Memory B cell (primary cell): Measurements from ENCODE around the gene LRMDA.

Experiments
- ATAC-seq: fragments of 150-1000 bp; cut with Tn5 transposase; 2 replicates; pipeline ENCODE4 v1.10.0; 2021; ENCODE audit warnings: low read depth, mild to moderate bottlenecking, moderate library complexity
- DNase-seq, 2 donors: peaks; one replicate each; pipeline ENCODE4 v3.0.0; 2022; ENCODE audit warnings: low spot score in 2 of 2
- H3K27ac Mint-ChIP-seq: one replicate; pipeline ENCODE4 v1.8.0; 2022; ENCODE audit warnings: mild to moderate bottlenecking, moderate library complexity, mixed read lengths
- H3K27me3 Mint-ChIP-seq: one replicate; pipeline ENCODE4 v1.8.0; 2022; ENCODE audit warnings: mixed read lengths
- H3K36me3 Mint-ChIP-seq: one replicate; pipeline ENCODE4 v1.8.0; 2022; ENCODE audit warnings: mild to moderate bottlenecking, mixed read lengths
- H3K4me1 Mint-ChIP-seq: one replicate; pipeline ENCODE4 v1.8.0; 2022; ENCODE audit warnings: mixed read lengths
- H3K4me3 Mint-ChIP-seq: one replicate; pipeline ENCODE4 v1.8.0; 2022; ENCODE audit warnings: mild to moderate bottlenecking, moderate library complexity, mixed read lengths
- H3K9me3 Mint-ChIP-seq: one replicate; pipeline ENCODE4 v1.8.0; 2022; ENCODE audit warnings: mixed read lengths

Gene LRMDA

DNA sequence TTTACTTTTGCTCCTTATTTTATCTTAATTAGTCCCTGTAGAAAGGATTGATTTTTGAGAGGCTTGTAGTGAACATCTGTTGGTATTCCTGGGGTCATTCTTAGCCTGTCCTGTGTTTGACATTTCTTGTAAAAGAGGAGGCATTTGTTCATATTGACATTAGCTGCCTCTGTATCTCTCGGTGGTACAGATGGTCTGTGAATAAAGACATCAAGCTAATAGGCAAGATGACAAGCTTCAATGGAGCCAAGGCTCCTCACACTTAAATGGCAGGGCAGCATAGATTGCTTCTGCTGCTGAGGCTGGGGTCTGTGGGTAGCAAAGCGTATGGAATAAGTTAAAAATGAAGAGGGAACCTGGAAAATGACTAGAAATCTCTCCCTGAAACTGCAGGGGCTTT lies 687.6 kb downstream of the LRMDA start:
- H3K4me3 Mint-ChIP-seq, result no peak overlapping the region
- H3K9me3 Mint-ChIP-seq, result peaks cover 4% of the 10 kb centered on the region
- H3K27me3 Mint-ChIP-seq, result no peaks in the 10 kb centered on the region
- no peak for DNase-seq
- no peak overlapping the region for H3K27ac Mint-ChIP-seq
- H3K4me1 Mint-ChIP-seq, result no peaks in the 10 kb centered on the region
- no peak for ATAC-seq
- H3K36me3 Mint-ChIP-seq, result no peaks in the 10 kb centered on the region

DNA sequence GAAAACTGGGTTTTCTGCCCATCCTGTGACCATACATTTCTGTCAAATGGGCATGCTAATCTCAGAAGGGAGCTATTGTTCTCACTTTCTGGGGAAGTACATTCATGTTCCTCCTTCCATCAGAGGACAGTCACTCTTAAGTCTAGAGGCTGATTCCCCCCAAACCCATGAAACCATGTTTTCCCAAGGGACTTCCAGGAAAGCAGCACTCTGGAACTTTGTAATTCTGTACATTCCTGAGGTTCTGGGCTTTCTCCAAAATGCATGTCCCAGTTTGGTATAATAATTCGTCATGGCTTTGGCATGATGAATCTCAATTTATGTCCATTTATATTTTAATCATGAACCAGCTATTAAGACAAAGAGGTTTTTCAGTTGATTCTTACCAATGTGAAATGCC lies 688.1 kb downstream of the LRMDA start:
- H3K4me3 Mint-ChIP-seq, result no peak overlapping the region
- no peaks in the 10 kb centered on the region for H3K36me3 Mint-ChIP-seq
- no peak overlapping the region for H3K27ac Mint-ChIP-seq
- H3K4me1 Mint-ChIP-seq, result no peaks in the 10 kb centered on the region
- DNase-seq, result no peak
- ATAC-seq, result no peak
- peaks cover 4% of the 10 kb centered on the region for H3K9me3 Mint-ChIP-seq
- no peaks in the 10 kb centered on the region for H3K27me3 Mint-ChIP-seq

DNA sequence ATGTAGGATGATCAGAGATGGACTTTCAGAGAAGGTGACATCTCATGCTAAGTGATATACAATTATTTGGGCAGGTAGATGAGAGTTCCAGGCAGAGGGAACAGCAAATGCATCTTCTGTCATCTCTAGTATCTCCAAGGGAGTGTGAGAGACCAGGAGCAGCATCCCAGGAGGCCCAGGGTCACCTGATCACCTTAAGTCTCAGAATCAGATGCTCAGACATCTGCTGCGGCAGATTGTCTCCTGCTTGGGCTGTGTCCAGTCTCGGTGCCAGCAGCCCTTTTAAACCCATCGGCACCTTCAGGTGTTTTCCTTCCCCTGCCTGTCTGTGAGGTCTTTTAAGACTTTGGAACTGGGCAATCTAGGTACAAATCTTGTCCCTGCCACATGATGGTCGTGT lies 690.6 kb downstream of the LRMDA start:
- H3K27me3 Mint-ChIP-seq, result no peaks in the 10 kb centered on the region
- H3K9me3 Mint-ChIP-seq, result peaks cover 4% of the 10 kb centered on the region
- no peak overlapping the region for H3K27ac Mint-ChIP-seq
- ATAC-seq (no peak), DNase-seq (no peak)
- H3K4me3 Mint-ChIP-seq, result no peak overlapping the region
- H3K4me1 Mint-ChIP-seq, result no peaks in the 10 kb centered on the region
- no peaks in the 10 kb centered on the region for H3K36me3 Mint-ChIP-seq

DNA sequence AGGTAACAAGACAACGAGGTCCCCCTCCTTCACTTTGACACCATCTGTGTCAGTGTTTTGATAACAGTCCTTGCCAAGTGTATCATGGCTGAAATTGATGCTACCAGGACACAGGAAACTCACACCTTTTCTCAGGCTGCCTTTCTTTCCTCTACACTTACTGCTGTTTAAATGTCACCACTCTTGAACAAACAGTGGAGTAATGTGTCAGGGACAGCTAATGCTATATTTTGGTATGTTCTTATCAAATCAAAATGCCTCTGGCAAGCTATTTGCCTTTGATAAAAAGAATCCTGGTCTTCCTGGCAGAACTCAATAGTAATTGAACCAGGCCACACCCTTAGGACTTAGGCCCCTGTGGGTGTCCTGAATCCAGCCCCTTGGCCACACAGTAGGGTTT lies 692.9 kb downstream of the LRMDA start:
- no peaks in the 10 kb centered on the region for H3K27me3 Mint-ChIP-seq
- no peak overlapping the region for H3K4me3 Mint-ChIP-seq
- no peaks in the 10 kb centered on the region for H3K36me3 Mint-ChIP-seq
- H3K9me3 Mint-ChIP-seq, result peaks cover 4% of the 10 kb centered on the region
- H3K4me1 Mint-ChIP-seq, result no peaks in the 10 kb centered on the region
- ATAC-seq (no peak), DNase-seq (no peak)
- no peak overlapping the region for H3K27ac Mint-ChIP-seq

DNA sequence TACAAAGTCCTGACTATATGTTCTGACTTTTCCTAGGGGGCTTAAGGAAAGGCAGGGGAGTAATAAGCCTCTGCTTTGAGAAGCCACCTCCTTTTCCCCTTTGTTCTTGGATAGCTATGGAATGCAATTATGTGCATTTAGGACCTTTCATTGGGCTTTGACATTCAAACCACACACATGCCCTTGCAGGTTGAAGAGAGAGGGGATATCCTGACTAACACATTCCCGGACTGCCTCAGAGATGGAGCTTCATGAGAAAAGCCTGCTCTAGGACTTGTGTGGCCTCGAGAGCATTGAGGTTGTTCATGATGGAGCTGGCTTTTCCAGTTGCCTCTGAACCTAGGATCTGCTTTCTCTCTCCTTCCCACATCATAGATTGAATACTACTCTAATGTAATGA lies 694.5 kb downstream of the LRMDA start:
- Mint-ChIP-seq H3K9me3 (peaks cover 4% of the 10 kb centered on the region), H3K4me3 (no peak overlapping the region), H3K36me3 (no peaks in the 10 kb centered on the region), H3K27me3 (peaks cover 2% of the 10 kb centered on the region), H3K4me1 (no peaks in the 10 kb centered on the region), H3K27ac (no peak overlapping the region)
- ATAC-seq (no peak), DNase-seq (no peak)

DNA sequence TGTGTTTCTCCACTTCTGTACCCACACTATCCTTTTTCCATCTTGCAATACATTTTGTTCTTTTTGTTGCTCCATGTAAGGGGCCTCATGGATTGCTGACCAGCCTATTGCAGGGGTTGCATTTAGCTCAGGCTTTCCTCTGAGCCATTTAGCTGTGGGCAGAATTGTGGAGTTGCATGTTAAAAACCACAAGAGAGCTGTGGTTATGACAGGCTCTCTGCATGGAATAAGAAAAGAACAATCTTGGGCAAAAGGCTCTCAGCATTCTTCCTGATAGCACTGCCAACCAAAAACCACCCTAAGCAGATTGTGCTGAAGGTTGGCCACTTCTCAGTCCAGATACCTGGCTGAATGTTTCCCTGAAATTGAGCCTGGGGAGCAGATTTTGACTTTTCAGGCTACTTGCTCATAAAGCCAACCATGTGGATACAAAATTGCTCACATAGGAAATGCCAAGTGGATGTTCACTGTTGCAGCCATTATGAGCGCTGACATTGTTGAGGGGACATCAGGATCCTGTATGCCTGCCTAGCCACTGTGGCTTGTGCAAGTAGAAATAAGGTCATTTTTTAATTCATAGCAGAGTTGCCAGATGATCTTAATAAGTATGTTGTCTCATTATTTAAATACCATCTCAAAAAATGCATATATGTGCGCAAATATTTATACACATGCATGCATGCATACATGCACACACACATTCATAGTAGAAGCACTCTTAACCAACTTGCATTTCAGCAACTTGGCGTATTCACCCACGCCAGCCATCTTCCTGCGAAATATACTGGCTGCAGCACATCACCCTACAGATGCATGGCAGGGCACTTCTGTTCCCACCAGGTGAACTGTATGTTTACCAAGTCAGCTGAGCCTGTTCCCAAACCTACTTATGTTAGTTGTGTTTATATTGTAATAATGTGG lies 695.4 kb downstream of the LRMDA start:
- H3K9me3 Mint-ChIP-seq, result peaks cover 2% of the 10 kb centered on the region
- H3K4me1 Mint-ChIP-seq, result no peaks in the 10 kb centered on the region
- DNase-seq (no peak), ATAC-seq (no peak)
- no peak overlapping the region for H3K27ac Mint-ChIP-seq
- peaks cover 2% of the 10 kb centered on the region for H3K27me3 Mint-ChIP-seq
- no peak overlapping the region for H3K4me3 Mint-ChIP-seq
- no peaks in the 10 kb centered on the region for H3K36me3 Mint-ChIP-seq

DNA sequence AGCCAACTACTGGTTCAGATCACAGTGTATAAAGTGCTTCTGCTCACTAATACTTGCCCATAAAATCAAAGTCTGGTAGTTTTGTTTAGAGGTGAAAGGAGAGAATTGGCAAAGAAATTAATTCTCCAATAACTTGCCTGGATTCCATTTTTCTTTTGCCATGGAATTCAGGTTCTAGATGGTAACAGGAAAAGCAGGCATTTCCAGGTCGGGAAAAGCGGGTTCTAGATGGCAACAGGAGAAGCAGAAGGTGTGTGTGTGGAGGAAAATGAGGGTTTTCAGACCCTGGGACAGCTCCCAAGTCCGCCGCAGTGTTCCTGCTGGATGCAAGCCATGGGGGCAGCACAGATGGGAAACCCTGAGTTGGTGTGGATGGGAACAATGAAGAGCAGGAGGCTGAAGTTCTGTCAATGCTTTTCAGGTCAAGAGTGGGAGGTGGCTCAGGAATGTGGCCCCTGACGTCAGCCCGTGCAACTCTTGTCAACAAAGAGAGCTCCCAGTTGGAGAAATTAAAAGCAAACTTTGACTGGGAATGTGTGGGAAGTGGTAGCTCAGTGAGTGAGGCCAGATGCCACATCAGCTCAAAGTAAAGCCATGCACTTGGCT lies 696.7 kb downstream of the LRMDA start:
- H3K9me3 Mint-ChIP-seq, result peaks cover 2% of the 10 kb centered on the region
- H3K4me3 Mint-ChIP-seq, result no peak overlapping the region
- no peaks in the 10 kb centered on the region for H3K4me1 Mint-ChIP-seq
- ATAC-seq, result no peak
- H3K27me3 Mint-ChIP-seq, result peaks cover 2% of the 10 kb centered on the region
- no peaks in the 10 kb centered on the region for H3K36me3 Mint-ChIP-seq
- no peak for DNase-seq
- no peak overlapping the region for H3K27ac Mint-ChIP-seq

DNA sequence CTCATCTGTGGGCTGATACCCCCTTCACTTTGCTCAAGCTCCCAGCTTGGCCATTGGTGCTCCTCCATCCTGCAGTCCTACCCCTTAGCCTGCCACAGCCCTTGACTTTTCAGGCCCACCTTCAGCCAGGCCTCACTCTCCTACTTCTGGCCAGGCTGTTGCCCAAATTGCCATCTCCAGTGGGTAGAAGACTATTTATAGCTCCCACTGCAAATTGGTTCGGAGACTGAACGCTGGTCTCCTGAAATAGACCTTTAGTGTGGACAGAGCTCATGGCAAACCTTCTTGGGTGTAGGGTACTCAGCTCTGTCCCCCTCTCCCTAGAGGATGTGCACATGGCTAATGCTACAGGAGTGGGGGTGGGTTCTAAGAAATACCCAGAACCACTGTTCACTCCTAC lies 697.8 kb downstream of the LRMDA start:
- no peak overlapping the region for H3K4me3 Mint-ChIP-seq
- H3K9me3 Mint-ChIP-seq, result no peaks in the 10 kb centered on the region
- no peaks in the 10 kb centered on the region for H3K36me3 Mint-ChIP-seq
- H3K4me1 Mint-ChIP-seq, result no peaks in the 10 kb centered on the region
- no peak overlapping the region for H3K27ac Mint-ChIP-seq
- no peak for ATAC-seq
- peaks cover 2% of the 10 kb centered on the region for H3K27me3 Mint-ChIP-seq
- no peak for DNase-seq

DNA sequence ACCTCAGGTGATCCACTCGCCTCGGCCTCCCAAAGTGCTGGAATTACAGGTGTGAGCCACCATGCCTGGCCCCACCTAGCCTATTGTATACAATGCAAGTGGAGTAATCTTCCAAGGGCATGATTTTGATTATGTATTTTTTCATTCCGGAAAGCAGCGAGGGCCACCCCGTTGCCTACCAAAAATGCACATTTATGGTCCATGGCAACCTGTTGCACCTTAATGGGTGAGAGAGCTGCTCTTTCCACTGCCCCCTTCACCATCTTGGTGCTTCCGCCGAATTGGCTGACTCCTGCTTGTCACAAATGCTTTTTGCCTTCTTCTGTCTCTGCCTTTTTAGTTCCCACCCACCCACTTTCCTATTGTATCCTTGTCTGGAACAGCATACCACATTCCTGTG lies 699.5 kb downstream of the LRMDA start:
- H3K36me3 Mint-ChIP-seq, result no peaks in the 10 kb centered on the region
- no peaks in the 10 kb centered on the region for H3K4me1 Mint-ChIP-seq
- no peak overlapping the region for H3K27ac Mint-ChIP-seq
- no peaks in the 10 kb centered on the region for H3K9me3 Mint-ChIP-seq
- H3K4me3 Mint-ChIP-seq, result no peak overlapping the region
- ATAC-seq (no peak), DNase-seq (no peak)
- H3K27me3 Mint-ChIP-seq, result peaks cover 2% of the 10 kb centered on the region

DNA sequence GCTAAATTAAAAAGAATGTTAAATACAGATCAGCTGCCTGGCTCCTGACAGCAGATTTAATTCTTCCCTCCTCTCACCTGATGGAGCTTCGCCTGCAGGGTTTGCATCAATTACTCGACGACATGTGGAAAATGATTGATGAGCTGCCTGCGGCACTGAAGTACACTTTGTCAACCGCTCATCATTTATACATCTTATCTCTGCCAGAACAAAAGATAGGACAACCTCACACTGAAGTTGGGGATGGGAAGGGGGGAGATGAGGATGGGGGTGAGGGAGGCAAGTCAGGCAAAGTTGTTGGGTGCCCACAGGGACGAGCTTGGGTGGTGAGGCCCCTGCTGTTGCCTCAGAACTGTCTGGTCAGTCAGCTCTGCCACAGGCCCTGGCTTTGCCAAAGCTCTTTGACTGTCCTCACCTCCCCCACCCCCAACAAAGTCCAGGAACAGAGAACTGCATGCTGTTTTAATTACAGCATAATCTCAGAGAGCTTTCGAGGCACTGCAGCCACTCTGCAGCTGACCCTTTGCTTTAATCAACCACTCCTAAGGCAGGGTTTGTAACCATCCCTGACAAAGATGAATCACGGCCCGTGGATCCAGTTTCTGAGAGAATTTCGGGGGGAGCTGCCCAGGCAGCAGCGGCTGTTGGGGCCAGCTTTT lies 702.3 kb downstream of the LRMDA start:
- Mint-ChIP-seq H3K4me1 (no peaks in the 10 kb centered on the region), H3K36me3 (no peaks in the 10 kb centered on the region), H3K9me3 (no peaks in the 10 kb centered on the region), H3K27ac (no peak overlapping the region), H3K4me3 (no peak overlapping the region), H3K27me3 (peaks cover 2% of the 10 kb centered on the region)
- DNase-seq (no peak), ATAC-seq (no peak)

DNA sequence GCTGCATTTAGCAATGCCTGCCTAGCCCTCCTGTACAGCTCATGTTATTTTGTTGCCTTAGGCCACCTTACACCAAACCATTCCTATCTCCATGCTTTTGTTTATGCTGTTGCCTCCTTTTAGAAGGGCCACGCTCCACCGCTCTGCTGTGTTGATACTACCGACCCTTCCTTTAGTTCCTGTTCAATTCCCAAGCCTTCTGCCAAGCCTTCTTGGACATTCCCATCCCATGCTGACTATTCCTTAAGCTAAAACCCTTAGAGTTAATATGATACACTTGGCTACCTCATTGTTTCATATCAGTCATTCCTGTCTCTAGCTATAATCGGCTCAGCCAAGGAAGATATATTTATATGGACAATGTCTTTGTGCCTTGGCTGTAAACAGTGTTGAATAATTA lies 705.5 kb downstream of the LRMDA start:
- no peaks in the 10 kb centered on the region for H3K4me1 Mint-ChIP-seq
- H3K36me3 Mint-ChIP-seq, result no peaks in the 10 kb centered on the region
- no peaks in the 10 kb centered on the region for H3K27me3 Mint-ChIP-seq
- no peak for DNase-seq
- ATAC-seq, result no peak
- H3K9me3 Mint-ChIP-seq, result no peaks in the 10 kb centered on the region
- H3K4me3 Mint-ChIP-seq, result no peak overlapping the region
- H3K27ac Mint-ChIP-seq, result no peak overlapping the region

DNA sequence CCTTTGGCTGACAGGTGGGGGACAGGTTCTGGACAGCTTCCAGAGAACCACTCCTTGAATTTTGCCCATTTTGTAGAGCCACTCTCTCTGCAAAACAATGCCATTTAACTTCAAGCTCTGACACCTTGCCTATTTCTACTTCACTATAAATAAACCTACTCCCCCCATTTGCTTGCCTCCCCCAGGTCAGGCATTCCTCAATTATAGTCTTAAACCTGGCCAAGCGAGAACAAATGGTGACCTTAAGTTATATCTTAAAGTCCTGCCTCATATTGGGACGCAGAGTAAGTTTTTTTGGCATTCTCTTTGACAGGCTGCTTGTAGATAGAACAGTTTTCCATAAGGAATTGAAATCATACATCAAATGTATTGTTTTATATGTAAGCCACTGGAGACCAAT lies 706.9 kb downstream of the LRMDA start:
- H3K4me3 Mint-ChIP-seq, result no peak overlapping the region
- H3K27me3 Mint-ChIP-seq, result no peaks in the 10 kb centered on the region
- H3K27ac Mint-ChIP-seq, result no peak overlapping the region
- DNase-seq (no peak), ATAC-seq (no peak)
- H3K36me3 Mint-ChIP-seq, result no peaks in the 10 kb centered on the region
- no peaks in the 10 kb centered on the region for H3K4me1 Mint-ChIP-seq
- no peaks in the 10 kb centered on the region for H3K9me3 Mint-ChIP-seq

DNA sequence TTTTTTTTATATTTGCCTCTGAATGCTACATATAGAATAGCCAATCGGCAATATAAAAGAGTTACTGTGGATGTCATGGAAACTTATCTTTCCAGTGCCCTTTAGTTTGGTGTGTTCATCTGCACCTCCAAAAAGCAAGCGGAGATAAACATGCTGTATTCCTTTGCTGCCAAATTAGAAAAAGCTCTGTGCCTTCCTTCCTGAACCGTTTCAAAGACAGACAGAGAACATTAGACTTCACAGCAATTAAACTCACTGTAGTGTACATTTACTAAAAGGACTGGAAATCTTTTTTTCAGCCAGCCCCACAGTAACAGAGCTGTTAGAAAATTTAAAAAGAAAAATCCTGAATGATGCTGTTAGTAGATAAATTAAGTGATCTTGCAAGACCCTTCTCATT lies 707.5 kb downstream of the LRMDA start:
- ATAC-seq, result no peak
- no peak overlapping the region for H3K4me3 Mint-ChIP-seq
- H3K9me3 Mint-ChIP-seq, result no peaks in the 10 kb centered on the region

DNA sequence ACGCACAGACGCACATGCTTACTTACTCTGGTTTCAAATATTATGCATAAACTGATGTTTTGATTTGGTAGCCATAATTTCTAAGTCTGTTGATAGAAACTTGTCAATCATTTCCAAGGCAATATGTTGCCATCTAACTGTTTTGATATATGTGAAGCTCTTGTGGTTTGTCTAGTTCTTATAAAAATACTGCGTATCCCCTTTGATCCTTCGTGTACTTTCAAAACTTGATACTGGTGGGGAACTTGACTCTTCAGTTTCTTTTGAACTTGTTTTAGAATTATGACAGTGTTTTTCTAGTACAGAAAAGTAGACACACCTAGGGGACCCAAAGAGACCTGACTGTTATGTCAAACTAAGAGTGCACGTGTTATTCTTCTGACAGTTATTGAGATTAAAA lies 708.0 kb downstream of the LRMDA start:
- Mint-ChIP-seq H3K4me1 (no peaks in the 10 kb centered on the region), H3K4me3 (no peak overlapping the region), H3K27me3 (no peaks in the 10 kb centered on the region), H3K27ac (no peak overlapping the region), H3K9me3 (no peaks in the 10 kb centered on the region), H3K36me3 (no peaks in the 10 kb centered on the region)
- ATAC-seq, result no peak
- no peak for DNase-seq

More for the DNA sequence above, 707.5 kb downstream of the LRMDA start:
- Mint-ChIP-seq H3K27ac (no peak overlapping the region), H3K36me3 (no peaks in the 10 kb centered on the region), H3K27me3 (no peaks in the 10 kb centered on the region), H3K4me1 (no peaks in the 10 kb centered on the region)
- no peak for DNase-seq
